ENCODE data around the gene RIPOR3.
"Not testable (repeated sequence)": the region's sequence is repeated elsewhere in the genome, so short reads cannot be mapped to it uniquely, and the experiment has no call there.

The RIPOR3 gene

DNA sequence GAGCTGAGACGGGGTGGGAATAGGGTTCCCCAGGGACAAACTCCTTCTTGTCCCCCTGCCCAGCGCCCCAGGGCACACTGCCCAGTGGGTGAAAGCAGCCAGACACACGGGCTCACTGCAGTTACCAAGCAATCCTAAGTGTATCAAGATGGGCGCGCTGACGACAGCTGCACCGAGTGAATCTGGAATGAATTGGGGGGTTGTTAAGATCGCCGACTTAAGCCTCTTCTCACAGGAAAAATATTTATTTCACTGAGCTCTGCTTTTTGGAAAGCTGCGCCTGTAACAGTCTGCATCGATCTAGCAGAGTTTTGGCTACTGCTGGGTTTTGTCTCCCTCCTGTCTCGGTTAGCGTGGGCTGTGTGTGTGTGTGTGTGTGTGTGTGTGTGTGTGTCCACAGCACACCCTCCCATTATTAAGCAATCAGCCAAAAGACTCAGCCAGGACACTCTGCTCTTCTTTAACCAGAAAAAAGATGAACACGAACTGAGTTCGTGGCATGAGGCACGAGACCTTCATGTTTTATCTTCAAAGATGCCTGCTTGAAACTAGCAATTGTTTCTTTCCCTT, 35.9 kb downstream of the RIPOR3 start:
- DNase-seq (ENCODE audit: low spot score) = no peak

GRCh38 chr20:50654904-50655303, 36.4 kb downstream of the RIPOR3 start:
- DNase-seq (ENCODE audit: low spot score) = no peak

GRCh38 chr20:50652702-50653294, 38.5 kb downstream of the RIPOR3 start:
- DNase-seq (ENCODE audit: low spot score) = no peak

DNA sequence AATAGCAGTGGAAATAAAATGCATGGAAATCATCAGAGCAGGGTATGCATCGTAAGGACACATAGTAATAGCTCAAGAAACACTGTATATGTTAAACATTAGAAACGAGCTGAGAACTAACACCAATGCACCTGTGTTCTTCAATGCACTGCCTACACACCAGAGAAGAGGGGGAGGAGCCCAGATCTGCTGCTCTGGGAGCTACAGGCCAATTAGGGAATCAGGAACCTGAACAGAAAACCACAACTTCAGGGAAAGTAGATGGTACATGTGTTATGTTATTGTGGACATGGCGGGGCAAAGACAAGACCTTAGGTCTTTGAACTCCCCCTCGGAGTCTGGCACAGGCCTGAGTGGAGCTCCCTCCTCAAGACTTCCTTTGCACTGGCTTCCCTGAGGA, 39.7 kb downstream of the RIPOR3 start:
- no peak for DNase-seq (ENCODE audit: low spot score)

DNA sequence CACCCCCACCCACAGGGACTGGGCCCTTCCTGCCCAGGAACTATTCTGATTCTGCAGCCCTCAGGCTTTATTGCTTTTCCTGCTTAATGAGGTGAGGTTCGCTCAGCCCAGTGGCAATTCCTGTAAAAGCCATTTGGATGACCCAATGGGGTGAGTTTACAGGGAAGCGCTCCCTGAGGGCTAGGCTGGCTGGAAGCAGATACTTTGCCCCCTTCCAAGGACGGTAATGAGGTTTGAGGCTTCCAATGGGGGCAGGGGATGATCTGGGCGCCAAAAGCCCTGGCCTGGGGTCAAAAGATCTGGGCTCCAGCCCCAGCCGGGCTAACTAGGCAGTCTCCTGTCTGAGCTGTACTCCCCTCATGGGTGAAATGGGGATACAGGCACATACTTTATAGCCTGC, 41.8 kb downstream of the RIPOR3 start:
- DNase-seq (ENCODE audit: low spot score) = no peak

DNA sequence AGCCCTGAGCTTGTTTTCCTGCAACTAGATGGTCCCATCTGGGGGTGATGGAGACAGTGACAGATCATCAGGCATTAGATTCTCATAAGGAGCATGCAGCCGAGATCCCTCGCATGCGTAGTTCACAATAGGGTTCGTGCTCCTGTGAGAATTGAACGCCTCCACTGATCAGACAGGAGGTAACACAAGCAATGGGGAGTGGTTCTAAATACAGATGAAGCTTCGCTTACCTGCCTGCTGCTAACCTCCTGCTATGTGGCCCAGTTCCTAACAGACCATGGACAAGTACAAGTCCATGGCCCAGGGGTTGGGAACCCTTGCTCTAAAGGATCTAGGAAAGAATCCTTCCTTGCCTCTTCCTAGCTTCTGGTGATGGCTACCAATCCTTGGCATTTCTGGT, 42.7 kb downstream of the RIPOR3 start:
- no peak for DNase-seq (ENCODE audit: low spot score)

DNA sequence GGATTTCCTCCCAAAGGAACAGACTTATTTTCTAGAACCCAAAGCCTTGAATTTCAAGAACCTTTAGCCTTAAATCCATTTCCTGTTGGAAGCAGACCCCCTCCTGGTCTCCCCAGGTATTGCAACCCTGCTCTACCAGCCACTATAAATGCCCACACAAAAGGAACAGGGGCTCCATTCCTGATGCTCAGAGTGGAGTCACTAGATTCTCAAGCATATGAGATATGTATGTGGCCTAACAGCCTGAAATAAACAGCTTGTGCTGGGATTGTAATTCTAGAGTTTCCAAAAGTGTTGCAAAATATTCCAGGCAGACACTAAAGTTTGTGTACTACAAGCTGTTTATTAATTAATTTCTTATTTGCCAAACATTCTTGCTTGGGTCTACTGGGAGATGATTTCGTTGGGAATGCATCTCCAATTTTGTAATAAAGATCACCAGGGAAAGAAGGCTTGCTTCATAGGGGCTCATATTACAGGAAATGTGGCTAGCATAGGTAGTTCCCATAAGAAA, 44.8 kb downstream of the RIPOR3 start:
- no peak for DNase-seq (ENCODE audit: low spot score)

- peak; percentile 44 for DNase-seq (ENCODE audit: low spot score)
Observed at GRCh38 chr20:50645253-50646068, 45.9 kb downstream of the RIPOR3 start.

- DNase-seq (ENCODE audit: low spot score) = no peak
Observed at GRCh38 chr20:50642288-50642803, 49.0 kb downstream of the RIPOR3 start.

DNA sequence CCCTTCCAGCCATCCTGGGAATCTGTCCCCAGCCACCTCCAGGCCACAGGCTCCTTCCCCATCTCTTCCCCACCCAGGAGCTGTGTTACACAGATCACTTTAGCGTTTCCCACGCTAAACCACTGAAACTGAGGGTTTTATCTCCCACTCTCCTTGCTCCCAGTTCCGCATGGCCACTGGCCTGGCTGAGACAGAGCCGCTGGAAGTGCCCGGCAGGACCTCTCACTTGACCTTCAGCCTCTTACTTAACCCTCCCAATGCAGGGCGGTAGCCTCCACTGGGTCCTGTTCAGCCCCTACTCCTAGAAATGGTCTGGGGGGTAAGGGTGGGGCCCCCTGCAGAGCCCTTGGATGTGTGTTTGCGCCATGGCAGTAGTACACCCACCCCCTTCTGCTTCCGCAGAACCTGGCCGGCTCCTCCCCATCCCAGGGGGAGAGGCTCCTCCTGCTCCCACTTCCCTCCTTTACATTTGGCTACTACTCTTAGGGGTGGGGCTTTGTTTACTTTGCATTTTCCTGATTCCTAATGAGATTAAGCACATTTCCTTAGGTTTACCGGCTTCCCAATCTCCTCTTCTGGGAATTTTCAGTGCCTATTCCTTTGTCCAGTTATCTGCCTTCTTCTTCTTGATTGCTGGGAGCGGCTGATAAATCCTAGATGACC, 49.6 kb downstream of the RIPOR3 start:
- DNase-seq (ENCODE audit: low spot score) = not testable (repeated sequence)

DNA sequence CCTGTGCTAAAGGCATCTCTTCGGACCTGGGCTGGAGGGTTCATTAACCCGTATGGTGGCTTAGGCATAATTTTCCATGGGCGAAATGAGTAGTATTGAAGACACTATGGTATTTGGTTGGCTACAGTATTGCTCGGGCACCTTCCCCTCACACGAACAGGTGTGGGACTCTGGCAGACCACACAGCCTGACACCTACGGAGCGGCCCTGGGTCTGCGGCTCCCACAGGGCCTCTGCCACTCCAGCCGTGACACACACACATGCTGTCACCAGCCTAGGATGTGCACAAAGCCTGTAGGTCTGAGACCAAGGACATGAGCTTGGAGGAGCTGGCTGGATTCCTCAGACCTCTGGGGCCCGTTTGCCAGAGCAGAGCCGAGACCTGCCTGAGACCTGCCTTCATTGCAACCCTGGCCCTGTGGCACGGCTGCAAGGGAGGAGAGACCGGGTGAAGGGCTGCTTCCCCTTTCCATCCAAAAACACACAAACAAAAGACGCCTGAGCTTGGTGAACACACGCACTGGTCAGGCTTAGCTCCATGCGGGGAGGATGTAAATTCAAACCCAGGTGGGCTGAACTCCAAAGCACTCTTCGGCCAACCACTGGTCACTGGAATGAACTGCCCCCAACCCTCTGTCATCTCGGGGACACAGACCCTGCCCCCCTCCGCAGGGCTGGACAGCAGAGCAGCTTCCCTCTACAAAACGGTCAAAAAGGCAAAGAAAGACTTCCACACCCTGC, 51.2 kb downstream of the RIPOR3 start:
- not testable (repeated sequence) for DNase-seq (ENCODE audit: low spot score)

DNA sequence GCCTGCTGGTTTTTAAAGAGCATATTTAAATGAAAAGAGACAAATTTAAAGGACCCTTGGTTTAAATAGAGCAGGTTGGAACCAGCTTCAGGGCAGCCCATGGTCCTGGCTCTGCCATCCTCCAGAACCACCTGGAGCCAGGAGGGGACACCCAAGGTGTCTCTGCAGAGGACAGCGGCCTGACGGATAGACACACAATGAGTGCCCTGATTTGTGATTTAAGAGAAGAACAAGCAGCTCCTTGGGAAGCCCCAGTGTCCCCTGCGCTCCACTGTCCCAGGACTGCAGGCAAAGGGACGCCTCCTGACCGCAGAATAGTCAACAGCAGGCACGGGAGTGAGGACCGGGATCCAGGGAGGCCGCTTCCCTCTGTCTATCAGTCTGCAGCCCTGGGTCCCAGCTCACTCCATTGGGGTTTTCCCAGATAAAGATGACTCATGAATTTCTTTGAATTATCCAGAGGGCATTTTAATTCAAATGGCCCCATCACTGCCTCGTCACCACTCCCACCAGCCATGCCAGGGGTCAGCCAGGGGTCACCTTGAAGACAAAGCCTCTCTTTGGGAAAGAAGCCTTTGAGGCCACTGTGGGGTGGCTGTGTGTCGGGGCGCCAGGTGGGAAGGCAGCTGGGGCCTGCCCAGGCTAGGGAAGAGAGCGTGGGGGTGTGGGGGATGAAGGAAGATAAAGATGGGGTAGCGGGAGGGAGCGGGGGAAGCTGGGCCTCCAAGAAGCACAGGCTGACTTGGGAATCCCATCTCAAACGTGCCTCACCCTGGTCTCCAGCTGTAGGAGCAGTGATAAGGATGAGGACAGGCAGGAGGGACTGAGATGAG, 53.1 kb downstream of the RIPOR3 start:
- DNase-seq (ENCODE audit: low spot score) = not testable (repeated sequence)

- no peak for DNase-seq (ENCODE audit: low spot score)
Observed at GRCh38 chr20:50636601-50637540, 54.5 kb downstream of the RIPOR3 start.

DNA sequence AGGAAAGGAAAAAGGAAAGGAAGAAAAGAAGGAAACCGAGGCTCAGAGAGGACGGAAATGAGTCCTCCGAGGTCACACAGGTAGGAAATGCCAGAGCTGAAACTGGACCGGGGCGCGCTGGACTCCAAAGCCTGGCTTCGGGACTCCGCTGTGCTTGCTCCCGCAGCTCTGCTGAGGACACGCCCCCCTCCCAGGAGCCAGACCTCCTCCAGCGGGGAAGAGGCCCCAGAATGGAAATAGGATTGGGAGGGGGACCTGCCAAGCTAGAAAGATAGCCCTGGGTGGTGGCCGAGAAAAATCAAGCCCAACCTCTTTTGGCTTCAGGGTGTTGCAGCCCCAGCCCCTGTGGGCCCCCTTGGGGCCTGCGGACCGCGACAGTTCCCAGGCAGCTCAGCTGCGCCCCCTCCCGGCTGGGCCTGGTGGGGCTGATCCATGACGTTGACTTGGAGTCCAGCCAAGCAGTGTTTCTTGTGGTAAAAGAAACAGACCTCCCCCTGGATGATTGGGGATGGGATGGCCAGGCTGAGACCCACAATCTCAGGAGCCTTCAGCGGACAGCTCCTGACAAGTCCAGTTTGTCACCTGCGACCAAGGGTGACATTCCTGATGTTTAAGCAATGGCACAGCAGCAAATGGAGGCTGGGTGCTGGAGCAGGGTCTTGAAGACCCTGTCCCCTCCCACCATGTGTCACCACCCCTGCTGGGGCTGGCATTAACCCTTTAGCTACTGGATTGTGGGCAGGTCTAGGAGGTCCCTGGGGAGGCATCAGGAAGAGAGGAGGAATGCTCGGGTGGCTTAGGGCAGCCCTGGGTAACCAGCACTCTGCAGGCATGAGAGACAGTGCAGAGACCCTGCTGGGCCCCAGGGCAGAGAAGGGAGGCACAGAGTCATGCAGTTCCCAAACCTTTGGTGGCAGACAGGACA, 55.4 kb downstream of the RIPOR3 start:
- DNase-seq (ENCODE audit: low spot score) = peak; percentile 64

- no peak for DNase-seq (ENCODE audit: low spot score)
Observed at GRCh38 chr20:50635014-50635557, 56.3 kb downstream of the RIPOR3 start.

- DNase-seq (ENCODE audit: low spot score) = no peak
Observed at GRCh38 chr20:50634191-50634590, 57.2 kb downstream of the RIPOR3 start.

GRCh38 chr20:50633361-50633760, 58.0 kb downstream of the RIPOR3 start:
- DNase-seq (ENCODE audit: low spot score) = no peak

DNA sequence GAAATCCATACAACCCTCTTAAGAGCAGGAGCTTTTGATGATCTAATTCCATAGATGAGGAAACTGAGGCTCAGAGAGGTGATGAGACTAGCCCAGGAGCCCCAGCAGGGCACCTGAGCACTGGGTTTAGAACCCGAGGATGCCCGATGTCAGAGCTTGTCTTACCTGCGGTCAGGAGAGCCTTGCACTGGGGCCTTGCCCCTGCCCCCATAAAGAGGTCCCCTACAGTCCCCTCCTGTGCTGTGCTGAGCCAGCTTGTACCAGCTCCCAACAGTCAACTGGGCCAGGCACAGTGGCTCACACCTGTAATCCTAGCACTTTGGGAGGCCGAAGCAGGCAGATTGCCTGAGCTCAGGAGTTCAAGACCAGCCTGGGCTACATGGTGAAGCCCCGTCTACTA, 58.6 kb downstream of the RIPOR3 start:
- DNase-seq (ENCODE audit: low spot score) = no peak

Measured in RKO (cell line).